ENCODE measurements around the gene STK26.

DNA sequence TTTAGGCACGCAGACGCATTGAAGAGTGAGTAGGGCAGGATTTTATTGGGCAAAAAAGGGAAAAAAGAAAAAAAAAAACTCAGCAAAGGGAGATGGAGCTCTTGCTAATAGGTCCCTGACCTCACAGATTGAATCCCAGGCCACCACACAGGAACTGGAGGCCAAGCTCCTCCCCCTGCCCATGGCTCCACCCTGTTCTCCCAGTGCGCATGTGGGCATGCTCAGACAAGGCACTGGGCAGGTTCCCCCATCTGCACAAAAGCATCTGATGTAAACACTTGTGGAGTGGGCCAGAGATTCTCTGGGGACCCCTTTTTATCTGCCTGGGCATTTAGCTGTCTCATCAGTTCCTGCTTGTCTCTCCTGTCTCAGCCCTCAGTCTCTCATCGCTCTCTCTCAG, 95.3 kb downstream of the STK26 start:
- TF ChIP-seq SP1 (IDR thresholded peaks at IDR 0.05) (no peak), SP1 (CRISPR knock-in tag; IDR thresholded peaks at IDR 0.05) (no peak), MAFK (conservative IDR thresholded peaks at IDR 0.05 in 1 of 2, IDR thresholded peaks at IDR 0.05 in 1 of 2; ENCODE audit: low read length in 2 of 2) (no peak), NR2F2 (IDR thresholded peaks at IDR 0.05; ENCODE audit: borderline replicate concordance, low read depth) (no peak), GATA4 (IDR thresholded peaks at IDR 0.05; ENCODE audit: borderline replicate concordance, low read depth) (no peak), ZNF121 (CRISPR knock-in tag; IDR thresholded peaks at IDR 0.05) (no peak), POLR2AphosphoS2 (IDR thresholded peaks at IDR 0.05; ENCODE audit: low read depth, low read length) (no peak), FOSL2 (CRISPR knock-in tag; IDR thresholded peaks at IDR 0.05) (no peak), IKZF4 (CRISPR knock-in tag; IDR thresholded peaks at IDR 0.05; ENCODE audit: borderline replicate concordance, low read depth, not compliant biosample characterization) (no peak), ZSCAN22 (CRISPR knock-in tag; IDR thresholded peaks at IDR 0.05) (no peak)
- TF ChIP-seq, protein P1, sequence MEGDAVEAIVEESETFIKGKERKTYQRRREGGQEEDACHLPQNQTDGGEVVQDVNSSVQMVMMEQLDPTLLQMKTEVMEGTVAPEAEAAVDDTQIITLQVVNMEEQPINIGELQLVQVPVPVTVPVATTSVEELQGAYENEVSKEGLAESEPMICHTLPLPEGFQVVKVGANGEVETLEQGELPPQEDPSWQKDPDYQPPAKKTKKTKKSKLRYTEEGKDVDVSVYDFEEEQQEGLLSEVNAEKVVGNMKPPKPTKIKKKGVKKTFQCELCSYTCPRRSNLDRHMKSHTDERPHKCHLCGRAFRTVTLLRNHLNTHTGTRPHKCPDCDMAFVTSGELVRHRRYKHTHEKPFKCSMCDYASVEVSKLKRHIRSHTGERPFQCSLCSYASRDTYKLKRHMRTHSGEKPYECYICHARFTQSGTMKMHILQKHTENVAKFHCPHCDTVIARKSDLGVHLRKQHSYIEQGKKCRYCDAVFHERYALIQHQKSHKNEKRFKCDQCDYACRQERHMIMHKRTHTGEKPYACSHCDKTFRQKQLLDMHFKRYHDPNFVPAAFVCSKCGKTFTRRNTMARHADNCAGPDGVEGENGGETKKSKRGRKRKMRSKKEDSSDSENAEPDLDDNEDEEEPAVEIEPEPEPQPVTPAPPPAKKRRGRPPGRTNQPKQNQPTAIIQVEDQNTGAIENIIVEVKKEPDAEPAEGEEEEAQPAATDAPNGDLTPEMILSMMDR (CRISPR knock-in tag; IDR thresholded peaks at IDR 0.05), result no peak
